GM12878 (cell line): ENCODE measurements around the gene FGF14. TPM values are rescaled to one million over a fixed set of nuclear protein-coding genes. Genes with fewer than 3 reads are reported as not detected.

Experiments used
- ATAC-seq: fragments of 200-7000 bp; cut with Tn5 transposase; 3 replicates; pipeline ENCODE4 v1.9.1; 2020; ENCODE audit warnings: mild to moderate bottlenecking, moderate library complexity
- BruUV-seq: library from RNA; stranded (reverse); fragments of 400-500 nt; replicated peaks from 2 replicates; lab custom pipeline; 2021; lab: Mats Ljungman, UMichigan
- CTCF ChIA-PET: fragments of 300-600 bp; sonication (Branson Sonifier 250); formaldehyde crosslinking; extraction: SDS; loops from one replicate; lab custom pipeline; 2021; ENCODE audit warnings: inconsistent platforms; lab: Yijun Ruan, JAX
- POLR2A ChIA-PET: fragments of 350-600 bp; formaldehyde crosslinking; extraction: SDS; loops from one replicate; lab custom pipeline; 2021; ENCODE audit warnings: inconsistent platforms; lab: Charles Lee
- RAD21 ChIA-PET: fragments of 300-600 bp; sonication (Branson Sonifier 250); formaldehyde crosslinking; loops from one replicate; lab custom pipeline; 2023; ENCODE audit warnings: antibody characterized with exemption; ENCODE audit not compliant: unreplicated experiment; lab: Charles Lee
- SMC1A ChIA-PET: fragments of 300-600 bp; sonication (Branson Sonifier 250); formaldehyde crosslinking; loops from one replicate; lab custom pipeline; 2023; ENCODE audit not compliant: unreplicated experiment, uncharacterized antibody; lab: Charles Lee
- DNase-seq: peaks from one replicate; pipeline ENCODE4 v3.0.0-alpha.2; 2011; ENCODE audit warnings: low read depth, low spot score
- FAIRE-seq: peaks from 3 replicates; lab custom pipeline; 2011; peaks lifted over from hg19 to GRCh38; lab: Jason Lieb, UNC
- H2AFZ ChIP-seq: 2 replicates; pipeline ENCODE4 v1.6.0; 2011; ENCODE audit warnings: low read depth, low read length, control low read depth; ENCODE audit not compliant: control insufficient read depth
- H3K27ac ChIP-seq: 2 replicates; pipeline ENCODE4 v1.5.1; 2011; ENCODE audit warnings: control low read depth; ENCODE audit not compliant: control insufficient read depth, insufficient read depth
- H3K27me3 ChIP-seq, 2 experiments: replicated peaks in 1 of 2; 2 replicates each; pipeline versions ENCODE4 v1.6.0 to v1.6.1; 2011; ENCODE audit warnings: low read length in 1 of 2; ENCODE audit not compliant: control insufficient read depth in 2 of 2, insufficient read depth in 2 of 2
- H3K36me3 ChIP-seq, 2 experiments: 2 replicates each; pipeline ENCODE4 v1.5.1; 2011; ENCODE audit warnings: low read length in 1 of 2; ENCODE audit not compliant: control insufficient read depth in 2 of 2, insufficient read depth in 2 of 2
- H3K4me1 ChIP-seq: 2 replicates; pipeline ENCODE4 v1.6.1; 2011; ENCODE audit warnings: mild to moderate bottlenecking, low read length, moderate library complexity, mixed read lengths; ENCODE audit not compliant: control insufficient read depth, insufficient read depth
- H3K4me2 ChIP-seq: 2 replicates; pipeline ENCODE4 v1.6.0; 2011; ENCODE audit warnings: control low read depth; ENCODE audit not compliant: control insufficient read depth, insufficient read depth
- H3K4me3 ChIP-seq: fragments of 200-600 bp; sonication (generic); 2 replicates; pipeline ENCODE4 v1.5.1; 2016
- H3K79me2 ChIP-seq: 2 replicates; pipeline ENCODE4 v1.6.0; 2011; ENCODE audit warnings: low read length; ENCODE audit not compliant: control insufficient read depth, insufficient read depth
- H3K9ac ChIP-seq: 2 replicates; pipeline ENCODE4 v1.8.0; 2011; ENCODE audit warnings: low read length, control low read depth, mixed read lengths; ENCODE audit not compliant: control insufficient read depth, insufficient read depth
- H3K9me3 ChIP-seq: replicated peaks from 3 replicates; pipeline ENCODE4 v1.5.1; 2011; ENCODE audit warnings: mild to moderate bottlenecking, low read length; ENCODE audit not compliant: control insufficient read depth, insufficient read depth
- H4K20me1 ChIP-seq: 2 replicates; pipeline ENCODE4 v1.6.0; 2011; ENCODE audit not compliant: control insufficient read depth, insufficient read depth
- CHD4 ChIP-seq: fragments of 200-600 bp; sonication (generic); IDR thresholded peaks from 2 replicates; pipeline ENCODE4 v1.6.1; 2016; ENCODE audit warnings: mild to moderate bottlenecking
- EGR1 ChIP-seq, 2 experiments: IDR thresholded peaks; 1 replicate in 1 of 2; 2 replicates in 1 of 2; pipeline ENCODE4 v1.6.1; 2011 to 2012; ENCODE audit warnings: low read depth in 2 of 2, low read length in 2 of 2, borderline replicate concordance in 1 of 2, mild to moderate bottlenecking in 1 of 2, moderate library complexity in 1 of 2
- JUNB ChIP-seq: IDR thresholded peaks from 2 replicates; pipeline ENCODE4 v1.6.1; 2016; ENCODE audit warnings: antibody characterized with exemption, mild to moderate bottlenecking
- MEF2A ChIP-seq: IDR thresholded peaks from 2 replicates; pipeline ENCODE4 v1.6.1; 2011; ENCODE audit warnings: low read depth, mild to moderate bottlenecking, low read length, moderate library complexity; ENCODE audit not compliant: insufficient read depth
- NFXL1 ChIP-seq: fragments of 450-650 bp; IDR thresholded peaks from 2 replicates; pipeline ENCODE4 v1.6.1; 2017; ENCODE audit warnings: antibody characterized with exemption, mild to moderate bottlenecking, borderline replicate concordance
- RFX5 ChIP-seq: IDR thresholded peaks from 2 replicates; pipeline ENCODE4 v1.6.1; 2011; ENCODE audit warnings: low read depth, low read length, improper control_type of control experiment
- STAT3 ChIP-seq: IDR thresholded peaks from 2 replicates; pipeline ENCODE4 v1.6.1; 2011; ENCODE audit warnings: low read depth, low read length, improper control_type of control experiment
- ZNF217 ChIP-seq: fragments of 450-650 bp; IDR thresholded peaks from 2 replicates; pipeline ENCODE4 v1.6.1; 2017; ENCODE audit warnings: antibody characterized with exemption, mild to moderate bottlenecking
- ZNF274 ChIP-seq: IDR thresholded peaks from one replicate; pipeline ENCODE4 v1.8.0; 2011; ENCODE audit not compliant: insufficient read length, insufficient read depth
- ZNF592 ChIP-seq: fragments of 450-650 bp; IDR thresholded peaks from 2 replicates; pipeline ENCODE4 v1.6.1; 2017; ENCODE audit warnings: mild to moderate bottlenecking, moderate library complexity
- WGBS: methylation state at CpG from one replicate; pipeline ENCODE4 v1.1.6; 2016; ENCODE audit warnings: low lambda C conversion rate; ENCODE audit not compliant: insufficient replicate concordance, insufficient coverage; ENCODE audit errors: missing lambda C conversion rate; 5-methylcytosine and 5-hydroxymethylcytosine counted together
- in situ Hi-C: fragments of 300-500 bp; cut with MboI; formaldehyde crosslinking; loops from 9 replicates; pipeline ENCODE4 v1.14.3; 2018; ENCODE audit warnings: mixed read lengths
- intact Hi-C: fragments of 100-400 bp; cut with micrococcal nuclease; formaldehyde crosslinking; loops from one replicate; pipeline ENCODE4 v1.14.2; 2022; ENCODE audit not compliant: unreplicated experiment
- polyA plus RNA-seq, 11 experiments: library from polyadenylated mRNA; depleted of rRNA in 4 of 11; unstranded in 6 of 11; stranded (reverse) in 5 of 11; fragments of >200 nt; fragmentation: Nextera tagmentation in 4 of 11; fragmentation: Illumina TruSeq in 1 of 11; extraction: Ambion mirVana in 4 of 11; extraction: Trizol in 1 of 11; gene quantifications; 1 replicate in 1 of 11; 2 replicates in 10 of 11; pipeline versions ENCODE4 v1.2.1 to v1.2.3, GENCODE V29; 2011 to 2016; ENCODE audit warnings: inconsistent platforms in 2 of 11, missing spikeins in 2 of 11, low read depth in 1 of 11
- total RNA-seq, 4 experiments: library from RNA; depleted of rRNA in 3 of 4; stranded (reverse); fragments of >200 nt in 3 of 4; fragmentation: Illumina TruSeq in 1 of 4; extraction: Trizol in 1 of 4; gene quantifications; 2 replicates each; pipeline versions ENCODE4 v1.2.1 to v1.2.3, GENCODE V29; 2013 to 2021
- TF ChIP-seq, protein P1 (sequence below): fragments of 450-650 bp; IDR thresholded peaks from 2 replicates; pipeline ENCODE4 v1.6.1; 2017; ENCODE audit warnings: mild to moderate bottlenecking, moderate library complexity
- TF ChIP-seq, protein P2 (sequence below): fragments of 450-650 bp; IDR thresholded peaks from 2 replicates; pipeline ENCODE4 v1.6.1; 2014; ENCODE audit warnings: mild to moderate bottlenecking

FGF14 gene
- total and polyA plus RNA-seq, 10 of the 15 experiments (the other 5 are each of a cell fraction or from before 2014, with no cell fraction given): under 0.01 to 0.44 (median 0.04) TPM

GRCh38 chr13:102323012-102323411 lies 78.8 kb downstream of the FGF14 start:
- ChIA-PET SMC1A (interaction anchor here (0.9 kb wide), 1 partner anchor 11 kb away, joined by 3 read pairs; no protein-coding TSS in a partner anchor), POLR2A (no interaction called here), RAD21 (no interaction called here), CTCF (interaction anchor here (0.6 to 1.5 kb wide), 2 partner anchors 11 to 28 kb away, joined by 3 read pairs; no protein-coding TSS in a partner anchor)
- Histone ChIP-seq H3K79me2 (no peaks in the 10 kb centered on the region), H3K9ac (no peak overlapping the region), H3K27ac (no peak overlapping the region), H3K4me2 (no peak overlapping the region), H3K27me3 (no peaks in the 10 kb centered on the region), H3K4me3 (no peak overlapping the region), H3K36me3 (no peaks in the 10 kb centered on the region), H3K9me3 (no peaks in the 10 kb centered on the region), H4K20me1 (no peaks in the 10 kb centered on the region), H3K4me1 (no peaks in the 10 kb centered on the region), H2AFZ (no peak overlapping the region)
- FAIRE-seq (no peak), ATAC-seq (no peak), DNase-seq (no peak)
- TF ChIP-seq NFXL1 (no peak), CHD4 (no peak), ZNF274 (no peak), ZNF592 (no peak), RFX5 (no peak), ZNF217 (no peak), STAT3 (no peak), JUNB (no peak), EGR1 (IDR thresholded peaks at IDR 0.05; ENCODE audit: borderline replicate concordance in 1 of 2, low read depth in 2 of 2, low read length in 2 of 2) (no peak), MEF2A (no peak)
- TF ChIP-seq, protein P1, sequence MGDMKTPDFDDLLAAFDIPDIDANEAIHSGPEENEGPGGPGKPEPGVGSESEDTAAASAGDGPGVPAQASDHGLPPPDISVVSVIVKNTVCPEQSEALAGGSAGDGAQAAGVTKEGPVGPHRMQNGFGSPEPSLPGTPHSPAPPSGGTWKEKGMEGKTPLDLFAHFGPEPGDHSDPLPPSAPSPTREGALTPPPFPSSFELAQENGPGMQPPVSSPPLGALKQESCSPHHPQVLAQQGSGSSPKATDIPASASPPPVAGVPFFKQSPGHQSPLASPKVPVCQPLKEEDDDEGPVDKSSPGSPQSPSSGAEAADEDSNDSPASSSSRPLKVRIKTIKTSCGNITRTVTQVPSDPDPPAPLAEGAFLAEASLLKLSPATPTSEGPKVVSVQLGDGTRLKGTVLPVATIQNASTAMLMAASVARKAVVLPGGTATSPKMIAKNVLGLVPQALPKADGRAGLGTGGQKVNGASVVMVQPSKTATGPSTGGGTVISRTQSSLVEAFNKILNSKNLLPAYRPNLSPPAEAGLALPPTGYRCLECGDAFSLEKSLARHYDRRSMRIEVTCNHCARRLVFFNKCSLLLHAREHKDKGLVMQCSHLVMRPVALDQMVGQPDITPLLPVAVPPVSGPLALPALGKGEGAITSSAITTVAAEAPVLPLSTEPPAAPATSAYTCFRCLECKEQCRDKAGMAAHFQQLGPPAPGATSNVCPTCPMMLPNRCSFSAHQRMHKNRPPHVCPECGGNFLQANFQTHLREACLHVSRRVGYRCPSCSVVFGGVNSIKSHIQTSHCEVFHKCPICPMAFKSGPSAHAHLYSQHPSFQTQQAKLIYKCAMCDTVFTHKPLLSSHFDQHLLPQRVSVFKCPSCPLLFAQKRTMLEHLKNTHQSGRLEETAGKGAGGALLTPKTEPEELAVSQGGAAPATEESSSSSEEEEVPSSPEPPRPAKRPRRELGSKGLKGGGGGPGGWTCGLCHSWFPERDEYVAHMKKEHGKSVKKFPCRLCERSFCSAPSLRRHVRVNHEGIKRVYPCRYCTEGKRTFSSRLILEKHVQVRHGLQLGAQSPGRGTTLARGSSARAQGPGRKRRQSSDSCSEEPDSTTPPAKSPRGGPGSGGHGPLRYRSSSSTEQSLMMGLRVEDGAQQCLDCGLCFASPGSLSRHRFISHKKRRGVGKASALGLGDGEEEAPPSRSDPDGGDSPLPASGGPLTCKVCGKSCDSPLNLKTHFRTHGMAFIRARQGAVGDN: no peak
- TF ChIP-seq, protein P2, sequence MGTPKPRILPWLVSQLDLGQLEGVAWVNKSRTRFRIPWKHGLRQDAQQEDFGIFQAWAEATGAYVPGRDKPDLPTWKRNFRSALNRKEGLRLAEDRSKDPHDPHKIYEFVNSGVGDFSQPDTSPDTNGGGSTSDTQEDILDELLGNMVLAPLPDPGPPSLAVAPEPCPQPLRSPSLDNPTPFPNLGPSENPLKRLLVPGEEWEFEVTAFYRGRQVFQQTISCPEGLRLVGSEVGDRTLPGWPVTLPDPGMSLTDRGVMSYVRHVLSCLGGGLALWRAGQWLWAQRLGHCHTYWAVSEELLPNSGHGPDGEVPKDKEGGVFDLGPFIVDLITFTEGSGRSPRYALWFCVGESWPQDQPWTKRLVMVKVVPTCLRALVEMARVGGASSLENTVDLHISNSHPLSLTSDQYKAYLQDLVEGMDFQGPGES: no peak
- intact Hi-C loops: no loop called here
- 36% methylated on average over 1 of the region's 1 CpG for WGBS
- BruUV-seq: no TSS peak
- in situ Hi-C loops: no loop called here
